DND-41 (cell line): ENCODE measurements around the gene KIRREL3.

Experiments
- EZH2 ChIP-seq: IDR thresholded peaks from 3 replicates; pipeline ENCODE4 v1.6.1; 2012; ENCODE audit warnings: borderline replicate concordance, low read depth, mild to moderate bottlenecking, moderate library complexity, low read length, inconsistent platforms; ENCODE audit not compliant: severe bottlenecking
- TF ChIP-seq, protein P1 (sequence below): IDR thresholded peaks from 2 replicates; pipeline ENCODE4 v1.5.1; 2012; ENCODE audit warnings: borderline replicate concordance, low read length, moderate library complexity, mild to moderate bottlenecking; ENCODE audit not compliant: poor library complexity, severe bottlenecking; ENCODE audit errors: extremely low read depth

GRCh38 chr11:127000981-127001380, 411 bp upstream of the KIRREL3 start:
- TF ChIP-seq, protein P1, sequence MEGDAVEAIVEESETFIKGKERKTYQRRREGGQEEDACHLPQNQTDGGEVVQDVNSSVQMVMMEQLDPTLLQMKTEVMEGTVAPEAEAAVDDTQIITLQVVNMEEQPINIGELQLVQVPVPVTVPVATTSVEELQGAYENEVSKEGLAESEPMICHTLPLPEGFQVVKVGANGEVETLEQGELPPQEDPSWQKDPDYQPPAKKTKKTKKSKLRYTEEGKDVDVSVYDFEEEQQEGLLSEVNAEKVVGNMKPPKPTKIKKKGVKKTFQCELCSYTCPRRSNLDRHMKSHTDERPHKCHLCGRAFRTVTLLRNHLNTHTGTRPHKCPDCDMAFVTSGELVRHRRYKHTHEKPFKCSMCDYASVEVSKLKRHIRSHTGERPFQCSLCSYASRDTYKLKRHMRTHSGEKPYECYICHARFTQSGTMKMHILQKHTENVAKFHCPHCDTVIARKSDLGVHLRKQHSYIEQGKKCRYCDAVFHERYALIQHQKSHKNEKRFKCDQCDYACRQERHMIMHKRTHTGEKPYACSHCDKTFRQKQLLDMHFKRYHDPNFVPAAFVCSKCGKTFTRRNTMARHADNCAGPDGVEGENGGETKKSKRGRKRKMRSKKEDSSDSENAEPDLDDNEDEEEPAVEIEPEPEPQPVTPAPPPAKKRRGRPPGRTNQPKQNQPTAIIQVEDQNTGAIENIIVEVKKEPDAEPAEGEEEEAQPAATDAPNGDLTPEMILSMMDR, result no peak
- TF ChIP-seq EZH2, result no peak
